RKO (cell line): ENCODE measurements around the gene IPO13.

Source experiments
- DNase-seq: peaks from one replicate; pipeline ENCODE4 v3.0.0-alpha.2; 2016; ENCODE audit warnings: low spot score

IPO13 gene

GRCh38 chr1:43973981-43974442 lies 27.3 kb downstream of the IPO13 start:
- DNase-seq = peak; percentile 63

GRCh38 chr1:43974443-43975248 lies 27.9 kb downstream of the IPO13 start, which contains the start of gene ATP6V0B:
TSS of gene ATP6V0B (plus strand) at chr1:43974960. CDS start at chr1:43975041, 81 bp downstream.
- DNase-seq = peak; percentile 94

GRCh38 chr1:43975249-43975961 lies 28.7 kb downstream of the IPO13 start:
- peak; percentile 39 for DNase-seq

GRCh38 chr1:43976045-43976444 lies 29.3 kb downstream of the IPO13 start:
- DNase-seq = peak; percentile 46

GRCh38 chr1:43976890-43977289 lies 30.1 kb downstream of the IPO13 start:
- no peak for DNase-seq

- DNase-seq = peak; percentile 29
Observed at GRCh38 chr1:43977376-43978263, 30.9 kb downstream of the IPO13 start.

- no peak for DNase-seq
Observed at GRCh38 chr1:43978264-43978550, 31.5 kb downstream of the IPO13 start.

GRCh38 chr1:43978551-43979260 lies 32.0 kb downstream of the IPO13 start, which contains the start of gene B4GALT2:
TSS of gene B4GALT2 (plus strand) at chr1:43979210. CDS start at chr1:43981161, 1,951 bp downstream.
- peak; percentile 49 for DNase-seq

- DNase-seq = no peak
Observed at GRCh38 chr1:43979261-43979527, 32.4 kb downstream of the IPO13 start.

- DNase-seq = peak; percentile 72
Observed at GRCh38 chr1:43979528-43980254, 32.9 kb downstream of the IPO13 start.

GRCh38 chr1:43980255-43981134 lies 33.7 kb downstream of the IPO13 start:
- DNase-seq = no peak

GRCh38 chr1:43981135-43981491 lies 34.4 kb downstream of the IPO13 start:
- no peak for DNase-seq

GRCh38 chr1:43981636-43982035 lies 34.9 kb downstream of the IPO13 start:
- DNase-seq = no peak

GRCh38 chr1:43982241-43982640 lies 35.5 kb downstream of the IPO13 start:
- DNase-seq = no peak

GRCh38 chr1:43982808-43983207 lies 36.1 kb downstream of the IPO13 start:
- DNase-seq = no peak

- no peak for DNase-seq
Observed at GRCh38 chr1:43983253-43983899, 36.6 kb downstream of the IPO13 start.

GRCh38 chr1:43984855-43985254 lies 38.1 kb downstream of the IPO13 start:
- DNase-seq = no peak

- DNase-seq = no peak
Observed at GRCh38 chr1:43985984-43986595, 39.3 kb downstream of the IPO13 start.

GRCh38 chr1:43986712-43987111 lies 40.0 kb downstream of the IPO13 start:
- DNase-seq = no peak
